K562 (cell line): ENCODE results near the gene SLC10A3. TPM values are rescaled to one million over a fixed set of nuclear protein-coding genes. Genes with fewer than 3 reads are reported as not detected.
A peak's percentile ranks its signal among the peaks of the same experiment; 100 is the strongest.

ENCODE experiments used
- ATAC-seq: fragments of 200-7000 bp; cut with Tn5 transposase; 3 replicates; pipeline ENCODE4 v1.9.1; 2020; ENCODE audit warnings: moderate library complexity
- BruUV-seq: library from RNA; stranded (reverse); fragments of 400-500 nt; replicated peaks from 2 replicates; lab custom pipeline; 2021; lab: Mats Ljungman, UMichigan
- CTCF ChIA-PET: fragments of 300-600 bp; formaldehyde crosslinking; extraction: SDS; loops from one replicate; lab custom pipeline; 2021; ENCODE audit warnings: low intra/inter-chr PET ratio; lab: Yijun Ruan, JAX
- POLR2A ChIA-PET: fragments of 300-600, 350-650 bp; sonication (Branson Sonifier 250); formaldehyde crosslinking; extraction: SDS; loops from one replicate; lab custom pipeline; 2021; ENCODE audit warnings: antibody characterized with exemption, inconsistent platforms; lab: Yijun Ruan, JAX
- DNase-seq, 4 experiments: peaks; one replicate each; pipeline versions ENCODE4 v3.0.0 to v3.0.0-alpha.2; 2011 to 2018; ENCODE audit warnings: low spot score in 3 of 4, mixed read lengths in 3 of 4; ENCODE audit errors: extremely low read depth in 1 of 4
- FAIRE-seq: peaks from 2 replicates; lab custom pipeline; 2011; peaks lifted over from hg19 to GRCh38; lab: Jason Lieb, UNC
- H2AFZ ChIP-seq: 2 replicates; pipeline ENCODE4 v1.6.0; 2011; ENCODE audit warnings: low read depth, low read length, control low read depth, inconsistent platforms
- H3K27ac ChIP-seq: fragments of 200-600 bp; 3 replicates; pipeline ENCODE4 v1.8.0; 2011; ENCODE audit warnings: low read depth, mild to moderate bottlenecking, control low read depth, inconsistent platforms, low read length, moderate library complexity, mixed read lengths; ENCODE audit errors: extremely low read depth
- H3K27me3 ChIP-seq, 2 experiments: fragments of 300-600 bp in 1 of 2; 2 replicates in 1 of 2; 3 replicates in 1 of 2; pipeline versions ENCODE4 v1.6.0 to v1.8.0; 2011; ENCODE audit warnings: inconsistent platforms in 2 of 2, low read length in 2 of 2, mild to moderate bottlenecking in 1 of 2, mixed read lengths in 1 of 2, moderate library complexity in 1 of 2; ENCODE audit not compliant: control insufficient read depth in 2 of 2, insufficient read depth in 2 of 2
- H3K36me3 ChIP-seq: fragments of 300-600 bp; 3 replicates; pipeline ENCODE4 v1.8.0; 2011; ENCODE audit warnings: mild to moderate bottlenecking, low read length, inconsistent platforms; ENCODE audit not compliant: control insufficient read depth, insufficient read depth
- H3K4me1 ChIP-seq, 2 experiments: fragments of 200-600 bp in 1 of 2; replicated peaks in 1 of 2; 2 replicates in 1 of 2; 3 replicates in 1 of 2; pipeline versions ENCODE4 v1.5.1 to v1.8.0; 2011; ENCODE audit warnings: inconsistent platforms in 2 of 2, low read length in 2 of 2, mild to moderate bottlenecking in 1 of 2, mixed read lengths in 1 of 2, moderate library complexity in 1 of 2; ENCODE audit not compliant: control insufficient read depth in 2 of 2, insufficient read depth in 2 of 2
- H3K4me2 ChIP-seq: 2 replicates; pipeline ENCODE4 v1.6.1; 2011; ENCODE audit warnings: low read length, control low read depth, inconsistent platforms, mixed read lengths; ENCODE audit not compliant: insufficient read depth
- H3K4me3 ChIP-seq: fragments of 200-600 bp; sonication (generic), shearing (Covaris generic); 2 replicates; pipeline ENCODE4 v1.5.1; 2016; ENCODE audit warnings: control low read depth, inconsistent platforms
- H3K79me2 ChIP-seq: fragments of 200-600 bp; 3 replicates; pipeline ENCODE4 v1.8.0; 2011; ENCODE audit warnings: low read length, inconsistent platforms; ENCODE audit not compliant: control insufficient read depth, insufficient read depth
- H3K9ac ChIP-seq, 2 experiments: 2 replicates each; pipeline versions ENCODE4 v1.6.0 to v1.6.1; 2011; ENCODE audit warnings: low read depth in 2 of 2, low read length in 2 of 2, control low read depth in 1 of 2, inconsistent platforms in 1 of 2, mild to moderate bottlenecking in 1 of 2, mixed read lengths in 1 of 2; ENCODE audit not compliant: insufficient read depth in 1 of 2
- H3K9me1 ChIP-seq: one replicate; pipeline ENCODE4 v1.6.0; 2011; ENCODE audit warnings: inconsistent platforms, mild to moderate bottlenecking, low read length, moderate library complexity; ENCODE audit not compliant: control insufficient read depth, insufficient read depth
- H3K9me3 ChIP-seq: replicated peaks from 2 replicates; pipeline ENCODE4 v1.5.1; 2011; ENCODE audit warnings: low read depth, low read length, inconsistent platforms; ENCODE audit not compliant: control insufficient read depth, insufficient read depth
- H4K20me1 ChIP-seq: replicated peaks from 2 replicates; pipeline ENCODE4 v1.6.1; 2011; ENCODE audit warnings: low read length, inconsistent platforms, mixed read lengths; ENCODE audit not compliant: control insufficient read depth, insufficient read depth
- NCOR1 ChIP-seq: fragments of 450-650 bp; IDR thresholded peaks from 2 replicates; pipeline ENCODE4 v1.6.1; 2016; ENCODE audit warnings: mild to moderate bottlenecking, moderate library complexity
- POLR2G ChIP-seq: fragments of 200-400 bp; formaldehyde crosslinking; IDR thresholded peaks from 2 replicates; pipeline ENCODE4 v1.6.1; 2017; ENCODE audit warnings: low read depth, mild to moderate bottlenecking, antibody characterized with exemption, low read length, moderate library complexity
- ZBTB12 ChIP-seq: fragments of 250-450 bp; sonication (Bioruptor Pico); IDR thresholded peaks from 2 replicates; pipeline ENCODE4 v1.4.0; 2020
- ZHX1 ChIP-seq: fragments of 150-350 bp; conservative IDR thresholded peaks from 2 replicates; pipeline ENCODE4 v1.6.1; 2014; ENCODE audit warnings: low read length
- WGBS: fragments of 100-300 bp; shearing (Covaris generic); methylation state at CpG from one replicate; pipeline ENCODE4 v1.1.6; 2016; ENCODE audit warnings: low coverage, mixed read lengths; ENCODE audit not compliant: insufficient coverage; ENCODE audit errors: missing lambda C conversion rate; 5-methylcytosine and 5-hydroxymethylcytosine counted together
- in situ Hi-C: fragments of 300-500 bp; cut with MboI; formaldehyde crosslinking; loops from 4 replicates; pipeline ENCODE4 v1.15.0; 2018; ENCODE audit warnings: inconsistent platforms, mixed read lengths
- intact Hi-C: fragments of 100-400 bp; cut with micrococcal nuclease; formaldehyde crosslinking; loops from 2 replicates; pipeline ENCODE4 v1.14.2; 2022
- polyA plus RNA-seq, 8 experiments: library from polyadenylated mRNA; depleted of rRNA in 4 of 8; stranded (reverse) in 5 of 8; unstranded in 3 of 8; fragments of >200 nt; fragmentation: Nextera tagmentation in 2 of 8; fragmentation: Illumina TruSeq in 1 of 8; extraction: Ambion mirVana in 2 of 8; extraction: Trizol in 1 of 8; gene quantifications; 2 replicates each; pipeline versions ENCODE4 v1.2.1 to v1.2.3, GENCODE V29; 2011 to 2014; ENCODE audit warnings: inconsistent platforms in 1 of 8, missing spikeins in 1 of 8
- total RNA-seq, 7 experiments: library from RNA; depleted of rRNA in 6 of 7; stranded (reverse); fragments of >200 nt in 6 of 7; fragmentation: Illumina TruSeq in 2 of 7; extraction: Trizol in 2 of 7; gene quantifications; 2 replicates each; pipeline versions ENCODE4 v1.2.1 to v1.2.3, GENCODE V29; 2011 to 2021; ENCODE audit warnings: low replicate concordance in 1 of 7

Gene SLC10A3
- total and polyA plus RNA-seq, 9 of the 15 experiments (the other 6 are each of a cell fraction or from before 2014, with no cell fraction given): 5.2 to 30.6 (median 16.7) TPM

- intact Hi-C loops: no loop called here
- H3K4me2 ChIP-seq: no peak overlapping the region
- BruUV-seq: no TSS peak
- in situ Hi-C loops: no loop called here
- peaks cover 37% of the 10 kb centered on the region; the same call in 2 of the 3 replicates for H3K36me3 ChIP-seq
- CTCF ChIA-PET: no interaction called here
- no peak overlapping the region for H2AFZ ChIP-seq
- peaks cover 25% of the 10 kb centered on the region for H3K79me2 ChIP-seq
- H3K9me1 ChIP-seq: no peaks in the 10 kb centered on the region
- H4K20me1 ChIP-seq: no peaks in the 10 kb centered on the region; the same call in 1 of the 2 replicates
- ATAC-seq (no peak), DNase-seq (no peak), FAIRE-seq (no peak)
- no peaks in the 10 kb centered on the region for H3K27me3 ChIP-seq
- H3K4me1 ChIP-seq: peaks cover 15 to 38% of the 10 kb centered on the region in 2 experiments; a peak in 4 of 5 replicates
- peak overlapping the region in 1 of 2 experiments; percentile 28; a peak in 1 of 4 replicates for H3K9ac ChIP-seq
- no peak overlapping the region for H3K4me3 ChIP-seq
- POLR2A ChIA-PET: interaction anchor here (0.6 to 0.8 kb wide), 2 partner anchors 30 to 114 kb away, joined by 3 to 4 read pairs; no protein-coding TSS in a partner anchor
- no peaks in the 10 kb centered on the region for H3K9me3 ChIP-seq
- TF ChIP-seq ZBTB12 (CRISPR knock-in tag) (no peak), POLR2G (0 out of 2 replicates have a peak, but pooled peaks have one; percentile 21), ZHX1 (no peak), NCOR1 (no peak)
- WGBS: 88% methylated on average over 9 of the region's 16 CpGs
- H3K27ac ChIP-seq: no peak overlapping the region
Measured at GRCh38 chrX:154512879-154513553, 22.6 kb upstream of the SLC10A3 start.
